ENCODE data around the gene NEURL1B.
A peak's percentile ranks its signal among the peaks of the same experiment; 100 is the strongest.

Gene NEURL1B

GRCh38 chr5:172636279-172637050 lies 4.6 kb upstream of the NEURL1B start:
- H4K20me1 ChIP-seq (ENCODE audit: insufficient read depth, low read length, poor library complexity, severe bottlenecking) = no peaks in the 10 kb centered on the region
- H3K4me3 ChIP-seq (ENCODE audit: low read length, poor library complexity, severe bottlenecking) = no peak overlapping the region
- no peaks in the 10 kb centered on the region for H3F3A ChIP-seq (ENCODE audit: low read depth)
- H3K36me3 ChIP-seq (ENCODE audit: insufficient read depth, low read length) = no peaks in the 10 kb centered on the region
- no peak overlapping the region for H2AFZ ChIP-seq (ENCODE audit: low read length)
- H3K9me3 ChIP-seq (ENCODE audit: insufficient read depth, low read depth, low read length) = no peaks in the 10 kb centered on the region
- H3K27me3 ChIP-seq (ENCODE audit: insufficient read depth, low read length, poor library complexity, severe bottlenecking) = no peaks in the 10 kb centered on the region
- no peaks in the 10 kb centered on the region for H3K9me2 ChIP-seq (replicated peaks; ENCODE audit: low read depth, low read length)
- peak overlapping the region; percentile 82 for H3K9ac ChIP-seq (ENCODE audit: low read depth, low read length, poor library complexity, severe bottlenecking)
- H3K4me2 ChIP-seq (ENCODE audit: low read depth, low read length, poor library complexity, severe bottlenecking) = no peak overlapping the region
- H3K79me2 ChIP-seq (ENCODE audit: insufficient read depth, low read length) = no peaks in the 10 kb centered on the region
- peaks cover 35% of the 10 kb centered on the region for H3K4me1 ChIP-seq (ENCODE audit: insufficient read depth, low read length, poor library complexity, severe bottlenecking)
- TF ChIP-seq CTCF (conservative IDR thresholded peaks at IDR 0.05; ENCODE audit: low read length) (no peak), EZH2phosphoT487 (IDR thresholded peaks at IDR 0.05; ENCODE audit: borderline replicate concordance) (no peak)

- H3K36me3 ChIP-seq (ENCODE audit: insufficient read depth, low read length) = no peaks in the 10 kb centered on the region
- peak overlapping the region; percentile 59 for H3K4me2 ChIP-seq (ENCODE audit: low read depth, low read length, poor library complexity, severe bottlenecking)
- H3K9me2 ChIP-seq (replicated peaks; ENCODE audit: low read depth, low read length) = no peaks in the 10 kb centered on the region
- peaks cover 35% of the 10 kb centered on the region for H3K4me1 ChIP-seq (ENCODE audit: insufficient read depth, low read length, poor library complexity, severe bottlenecking)
- H3K27me3 ChIP-seq (ENCODE audit: insufficient read depth, low read length, poor library complexity, severe bottlenecking) = no peaks in the 10 kb centered on the region
- peak overlapping the region; percentile 82 for H3K9ac ChIP-seq (ENCODE audit: low read depth, low read length, poor library complexity, severe bottlenecking)
- H4K20me1 ChIP-seq (ENCODE audit: insufficient read depth, low read length, poor library complexity, severe bottlenecking) = no peaks in the 10 kb centered on the region
- H3K4me3 ChIP-seq (ENCODE audit: low read length, poor library complexity, severe bottlenecking) = no peak overlapping the region
- H2AFZ ChIP-seq (ENCODE audit: low read length) = no peak overlapping the region
- no peaks in the 10 kb centered on the region for H3K9me3 ChIP-seq (ENCODE audit: insufficient read depth, low read depth, low read length)
- H3K79me2 ChIP-seq (ENCODE audit: insufficient read depth, low read length) = peaks cover 6% of the 10 kb centered on the region
- no peak for TF ChIP-seq CTCF (conservative IDR thresholded peaks at IDR 0.05; ENCODE audit: low read length)
- no peaks in the 10 kb centered on the region for H3F3A ChIP-seq (ENCODE audit: low read depth)
Observed at GRCh38 chr5:172637110-172637580, 3.9 kb upstream of the NEURL1B start.

GRCh38 chr5:172637740-172638139 lies 3.3 kb upstream of the NEURL1B start:
- Histone ChIP-seq H4K20me1 (ENCODE audit: insufficient read depth, low read length, poor library complexity, severe bottlenecking) (no peaks in the 10 kb centered on the region), H3K27me3 (ENCODE audit: insufficient read depth, low read length, poor library complexity, severe bottlenecking) (no peaks in the 10 kb centered on the region), H3K79me2 (ENCODE audit: insufficient read depth, low read length) (peaks cover 11% of the 10 kb centered on the region), H3K4me3 (ENCODE audit: low read length, poor library complexity, severe bottlenecking) (no peak overlapping the region), H3K9me3 (ENCODE audit: insufficient read depth, low read depth, low read length) (no peaks in the 10 kb centered on the region), H3K4me1 (ENCODE audit: insufficient read depth, low read length, poor library complexity, severe bottlenecking) (peaks cover 41% of the 10 kb centered on the region), H3K36me3 (ENCODE audit: insufficient read depth, low read length) (no peaks in the 10 kb centered on the region), H3K9me2 (replicated peaks; ENCODE audit: low read depth, low read length) (no peaks in the 10 kb centered on the region), H2AFZ (ENCODE audit: low read length) (no peak overlapping the region), H3K4me2 (ENCODE audit: low read depth, low read length, poor library complexity, severe bottlenecking) (peak overlapping the region; percentile 59), H3F3A (ENCODE audit: low read depth) (no peaks in the 10 kb centered on the region), H3K9ac (ENCODE audit: low read depth, low read length, poor library complexity, severe bottlenecking) (peak overlapping the region; percentile 82)
- TF ChIP-seq CTCF (conservative IDR thresholded peaks at IDR 0.05; ENCODE audit: low read length) (no peak), EZH2phosphoT487 (IDR thresholded peaks at IDR 0.05; ENCODE audit: borderline replicate concordance) (no peak)

All from Loucy (cell line).